Vagina (tissue), 2 donors: ENCODE results near the gene CD101.

Source experiments
- CTCF ChIP-seq, 3 experiments: fragments of 450-650 bp in 2 of 3; fragments of 200-600 bp in 1 of 3; sonication (generic) in 1 of 3; IDR thresholded peaks; one replicate each; pipeline ENCODE4 v1.5.1; 2017 to 2019; ENCODE audit warnings: antibody characterized with exemption in 3 of 3, mild to moderate bottlenecking in 2 of 3, moderate library complexity in 2 of 3
- POLR2A ChIP-seq, 2 donors: fragments of 450-650 bp; IDR thresholded peaks; one replicate each; pipeline ENCODE4 v1.6.1; 2017; ENCODE audit warnings: antibody characterized with exemption in 2 of 2, mild to moderate bottlenecking in 2 of 2, moderate library complexity in 2 of 2

GRCh38 chr1:116984406-116985160 lies 17.0 kb upstream of the CD101 start:
- TF ChIP-seq CTCF (IDR thresholded peaks at IDR 0.05) (no peak), POLR2A (IDR thresholded peaks at IDR 0.05) (no peak)
